Transverse colon (tissue), 4 donors: ENCODE measurements around the gene ACAP1. TPM values are rescaled to one million over a fixed set of nuclear protein-coding genes. Genes with fewer than 3 reads are reported as not detected.

Experiments used
- DNase-seq: peaks from one replicate; pipeline ENCODE4 v3.0.0-alpha.2; 2019
- H3K27ac ChIP-seq, 4 donors: fragments of 200-600 bp; sonication (generic); 2 replicates each; pipeline ENCODE4 v1.5.1; 2016 to 2018; ENCODE audit warnings: inconsistent platforms in 4 of 4
- H3K27me3 ChIP-seq: fragments of 200-600 bp; sonication (generic); 2 replicates; pipeline ENCODE4 v1.5.1; 2017; ENCODE audit warnings: inconsistent platforms
- H3K36me3 ChIP-seq, 4 donors: fragments of 200-600 bp; sonication (generic); 2 replicates each; pipeline ENCODE4 v1.5.1; 2017 to 2019; ENCODE audit warnings: inconsistent platforms in 4 of 4
- H3K4me1 ChIP-seq, 4 donors: fragments of 200-600 bp; sonication (generic); 2 replicates each; pipeline ENCODE4 v1.5.1; 2017 to 2020; ENCODE audit warnings: inconsistent platforms in 4 of 4
- H3K4me3 ChIP-seq, 4 donors: fragments of 200-600 bp; sonication (generic); 1 replicate in 1 of 4; 2 replicates in 3 of 4; pipeline versions ENCODE4 v1.5.1 to v1.6.1; 2017 to 2019; ENCODE audit warnings: inconsistent platforms in 4 of 4
- H3K9me3 ChIP-seq, 2 donors: fragments of 200-600 bp; sonication (generic); 2 replicates each; pipeline ENCODE4 v1.5.1; 2017 to 2019; ENCODE audit warnings: inconsistent platforms in 2 of 2
- CTCF ChIP-seq, 5 experiments: fragments of 200-600 bp in 3 of 5; fragments of 450-650 bp in 2 of 5; sonication (generic) in 3 of 5; IDR thresholded peaks; 1 replicate in 2 of 5; 2 replicates in 3 of 5; pipeline ENCODE4 v1.5.1; 2016 to 2017; ENCODE audit warnings: antibody characterized with exemption in 5 of 5, inconsistent platforms in 3 of 5, mild to moderate bottlenecking in 2 of 5, moderate library complexity in 1 of 5
- EP300 ChIP-seq: sonication (generic); formaldehyde crosslinking; IDR thresholded peaks from one replicate; pipeline ENCODE4 v1.6.1; 2017; ENCODE audit warnings: antibody characterized with exemption, low read depth
- POLR2A ChIP-seq: fragments of 450-650 bp; IDR thresholded peaks from one replicate; pipeline ENCODE4 v1.6.1; 2016; ENCODE audit warnings: antibody characterized with exemption, mild to moderate bottlenecking, moderate library complexity
- POLR2AphosphoS5 ChIP-seq, 3 donors: sonication (generic); formaldehyde crosslinking; IDR thresholded peaks; one replicate each; pipeline ENCODE4 v1.6.1; 2016; ENCODE audit warnings: antibody characterized with exemption in 3 of 3
- WGBS, 2 donors: methylation state at CpG; one replicate each; pipeline ENCODE4 v1.1.5; 2018; ENCODE audit warnings: low coverage in 1 of 2; 5-methylcytosine and 5-hydroxymethylcytosine counted together
- in situ Hi-C, 4 donors: fragments of 200-750 bp; cut with MboI; loops; one replicate each; pipeline versions ENCODE4 v1.15.0 to v1.15.1; 2017; ENCODE audit warnings: low sequenced_read_pairs in 3 of 4, low pct_ligation_motif_present in 1 of 4, low pct_unique_long_range_greater_than_20kb in 1 of 4
- intact Hi-C: fragments of 100-400 bp; cut with DNase I; formaldehyde crosslinking; loops from one replicate; pipeline ENCODE4 v1.15.1; 2023; ENCODE audit warnings: low total_unique reads
- total RNA-seq, 4 donors: library from RNA; depleted of rRNA; stranded (reverse); fragments of >200 nt; gene quantifications; one replicate each; pipeline ENCODE4 v1.1.0, GENCODE V29; 2016

Gene ACAP1
- total RNA-seq, 4 donors from 2014 or later, result 4.8 to 21.0 (median 10.0) TPM

GRCh38 chr17:7340179-7340578, 3.9 kb downstream of the ACAP1 start:
- no peaks in the 10 kb centered on the region for H3K36me3 ChIP-seq
- 59% methylated on average over 2 of the region's 2 CpGs; no CpG with 5 or more reads in 1 of the 2 donors for WGBS, 2 donors
- DNase-seq, result no peak
- no peaks in the 10 kb centered on the region for H3K4me1 ChIP-seq
- in situ Hi-C loops (loop anchor here in 2 of 4 donors (10.0 to 25.0 kb wide), 2 partner anchors 65 to 303 kb away; partner anchors contain the start of genes SLC16A11 (in 1 of the 2) and SLC16A13 (in 1 of the 2)), intact Hi-C loops (no loop called here)
- H3K9me3 ChIP-seq, result no peaks in the 10 kb centered on the region
- H3K27ac ChIP-seq, result no peak overlapping the region
- TF ChIP-seq EP300 (no peak), CTCF (IDR thresholded peaks at IDR 0.05) (no peak), POLR2AphosphoS5 (IDR thresholded peaks at IDR 0.05) (no peak), POLR2A (no peak)
- H3K4me3 ChIP-seq, result no peak overlapping the region
- peaks cover 22% of the 10 kb centered on the region for H3K27me3 ChIP-seq

GRCh38 chr17:7341842-7342241, 5.5 kb downstream of the ACAP1 start:
- no peaks in the 10 kb centered on the region for H3K9me3 ChIP-seq
- intact Hi-C loops, result no loop called here
- TF ChIP-seq POLR2A, result no peak
- no peak for TF ChIP-seq CTCF (IDR thresholded peaks at IDR 0.05)
- no peak for TF ChIP-seq EP300
- no peak for TF ChIP-seq POLR2AphosphoS5 (IDR thresholded peaks at IDR 0.05)
- no peaks in the 10 kb centered on the region for H3K4me1 ChIP-seq
- no peak overlapping the region for H3K4me3 ChIP-seq
- H3K27ac ChIP-seq, result no peak overlapping the region
- in situ Hi-C loops, result loop anchor here in 2 of 4 donors (10.0 to 25.0 kb wide), 2 partner anchors 67 to 305 kb away; partner anchors contain the start of genes SLC16A11 (in 1 of the 2) and SLC16A13 (in 1 of the 2)
- no peak for DNase-seq
- no peaks in the 10 kb centered on the region for H3K36me3 ChIP-seq
- H3K27me3 ChIP-seq, result peaks cover 18% of the 10 kb centered on the region
- 73 to 91% methylated on average over 3 to 13 of the region's 13 CpGs for WGBS, 2 donors

- Histone ChIP-seq H3K4me3 (no peak overlapping the region), H3K36me3 (no peaks in the 10 kb centered on the region), H3K9me3 (no peaks in the 10 kb centered on the region), H3K27ac (no peak overlapping the region), H3K4me1 (no peaks in the 10 kb centered on the region), H3K27me3 (peaks cover 18% of the 10 kb centered on the region)
- DNase-seq, result no peak
- TF ChIP-seq POLR2AphosphoS5 (IDR thresholded peaks at IDR 0.05) (no peak), CTCF (IDR thresholded peaks at IDR 0.05) (no peak), EP300 (no peak), POLR2A (no peak)
- in situ Hi-C loops (loop anchor here in 2 of 4 donors (10.0 to 25.0 kb wide), 2 partner anchors 68 to 306 kb away; partner anchors contain the start of genes SLC16A11 (in 1 of the 2) and SLC16A13 (in 1 of the 2)), intact Hi-C loops (no loop called here)
- WGBS, 2 donors, result 78 to 89% methylated on average over 10 to 15 of the region's 15 CpGs
Measured at GRCh38 chr17:7343250-7343649, 6.9 kb downstream of the ACAP1 start.

- intact Hi-C loops (no loop called here), in situ Hi-C loops (loop anchor here in 2 of 4 donors (10.0 to 25.0 kb wide), 2 partner anchors 72 to 310 kb away; partner anchors contain the start of genes SLC16A11 (in 1 of the 2) and SLC16A13 (in 1 of the 2))
- Histone ChIP-seq H3K4me1 (peaks cover 0 to 24% (median 19%) of the 10 kb centered on the region in 4 donors), H3K9me3 (no peaks in the 10 kb centered on the region), H3K4me3 (no peak overlapping the region), H3K27me3 (peaks cover 5% of the 10 kb centered on the region), H3K36me3 (no peaks in the 10 kb centered on the region), H3K27ac (no peak overlapping the region)
- 79 to 82% methylated on average over 3 to 18 of the region's 18 CpGs for WGBS, 2 donors
- DNase-seq, result no peak
- no peak for TF ChIP-seq CTCF (IDR thresholded peaks at IDR 0.05)
- TF ChIP-seq POLR2A, result peak; percentile 4
Measured at GRCh38 chr17:7346761-7347614, 10.7 kb downstream of the ACAP1 start.
